ENCODE measurements around the gene B4GALT3.

GRCh38 chr1:161160671-161161145 is 16.6 kb downstream of the B4GALT3 start:
- no peak for TF ChIP-seq POLR2A (IDR thresholded peaks at IDR 0.05)
- no peak for TF ChIP-seq CTCF (IDR thresholded peaks at IDR 0.05)

Data from uterus (tissue), 2 donors.